HepG2 (cell line): ENCODE data around the gene DPP7. TPM values are rescaled to one million over a fixed set of nuclear protein-coding genes. Genes with fewer than 3 reads are reported as not detected.
A peak's percentile ranks its signal among the peaks of the same experiment; 100 is the strongest.

ENCODE experiments used
- CCAR2 ChIP-seq: fragments of 200-400 bp; formaldehyde crosslinking; optimal IDR thresholded peaks from 2 replicates; pipeline ENCODE3; 2018; ENCODE audit warnings: low read depth, mild to moderate bottlenecking, low read length, moderate library complexity
- ELF1 ChIP-seq: sonication (generic); formaldehyde crosslinking; IDR thresholded peaks from 2 replicates; pipeline ENCODE4 v1.4.0; 2020; ENCODE audit warnings: missing genetic modification reagents
- EZH2 ChIP-seq: conservative IDR thresholded peaks from 2 replicates; pipeline ENCODE4 v1.6.1; 2012; ENCODE audit warnings: mild to moderate bottlenecking, low read depth, low read length, moderate library complexity
- NCOA2 ChIP-seq: sonication (generic); formaldehyde crosslinking; IDR thresholded peaks from 2 replicates; pipeline ENCODE4 v1.8.0; 2022; ENCODE audit warnings: inconsistent platforms
- PRPF4 ChIP-seq: fragments of 200-400 bp; formaldehyde crosslinking; IDR thresholded peaks from 2 replicates; pipeline ENCODE4 v1.6.1; 2016; ENCODE audit warnings: low read length, low read depth; ENCODE audit not compliant: poor library complexity, severe bottlenecking
- RBM39 ChIP-seq: fragments of 200-400 bp; formaldehyde crosslinking; IDR thresholded peaks from one replicate; pipeline ENCODE4 v1.6.1; 2018; ENCODE audit warnings: antibody characterized with exemption, mild to moderate bottlenecking, low read depth, low read length; ENCODE audit not compliant: poor library complexity, severe bottlenecking
- SALL1 ChIP-seq: sonication (generic); formaldehyde crosslinking; IDR thresholded peaks from 2 replicates; pipeline ENCODE4 v1.8.0; 2022; ENCODE audit warnings: mild to moderate bottlenecking, missing genetic modification reagents
- SMYD3 ChIP-seq: sonication (generic); formaldehyde crosslinking; IDR thresholded peaks from 2 replicates; pipeline ENCODE4 v1.8.1; 2023; ENCODE audit warnings: mild to moderate bottlenecking, missing genetic modification reagents
- SP1 ChIP-seq, 2 experiments: fragments of 450-650 bp in 1 of 2; sonication (generic) in 1 of 2; formaldehyde crosslinking in 1 of 2; IDR thresholded peaks; 2 replicates each; pipeline versions ENCODE4 v1.4.0 to v1.6.1; 2016 to 2020; ENCODE audit warnings: missing genetic modification reagents in 1 of 2
- SPEN ChIP-seq: sonication (generic); formaldehyde crosslinking; IDR thresholded peaks from 2 replicates; pipeline ENCODE4 v1.5.1; 2020; ENCODE audit warnings: low read depth, mild to moderate bottlenecking, missing genetic modification reagents
- U2AF1 ChIP-seq: fragments of 200-400 bp; formaldehyde crosslinking; optimal IDR thresholded peaks from 2 replicates; pipeline ENCODE3; 2017; ENCODE audit warnings: mild to moderate bottlenecking, low read depth, low read length
- ZNF24 ChIP-seq: fragments of 450-650 bp; IDR thresholded peaks from 2 replicates; pipeline ENCODE4 v1.6.1; 2017; ENCODE audit warnings: antibody characterized with exemption, mild to moderate bottlenecking
- ZNF713 ChIP-seq: sonication (generic); formaldehyde crosslinking; IDR thresholded peaks from 2 replicates; pipeline ENCODE4 v1.4.0; 2020; ENCODE audit warnings: mild to moderate bottlenecking, missing genetic modification reagents
- ZSCAN31 ChIP-seq: sonication (generic); formaldehyde crosslinking; IDR thresholded peaks from 2 replicates; pipeline ENCODE4 v1.5.0; 2020; ENCODE audit warnings: low read depth, mild to moderate bottlenecking, missing genetic modification reagents
- polyA plus RNA-seq, 8 experiments: library from polyadenylated mRNA; depleted of rRNA in 3 of 8; stranded (reverse) in 7 of 8; unstranded in 1 of 8; fragments of >200 nt; fragmentation: Illumina TruSeq in 4 of 8; extraction: Trizol in 4 of 8; gene quantifications; 2 replicates each; pipeline versions ENCODE4 v1.2.1 to v1.2.3, GENCODE V29; 2011 to 2016; ENCODE audit warnings: low read depth in 4 of 8, missing spikeins in 1 of 8, mixed read lengths in 1 of 8; ENCODE audit not compliant: insufficient read depth in 1 of 8
- total RNA-seq, 5 experiments: library from RNA; depleted of rRNA; stranded (reverse); fragments of >200 nt; fragmentation: Illumina TruSeq; extraction: Trizol; gene quantifications; 2 replicates each; pipeline ENCODE4 v1.2.3, GENCODE V29; 2016; ENCODE audit warnings: low read depth in 1 of 5
- TF ChIP-seq, protein P1 (sequence below): IDR thresholded peaks from 2 replicates; pipeline ENCODE4 v1.6.1; 2016; ENCODE audit warnings: mild to moderate bottlenecking, missing biosample characterization, missing genetic modification reagents
- TF ChIP-seq, protein P2 (sequence below): sonication (generic); formaldehyde crosslinking; IDR thresholded peaks from 2 replicates; pipeline ENCODE4 v1.9.0; 2022; ENCODE audit warnings: low read depth, missing genetic modification reagents
- TF ChIP-seq, protein P3 (sequence below): sonication (generic); formaldehyde crosslinking; IDR thresholded peaks from 2 replicates; pipeline ENCODE4 v1.9.0; 2021; ENCODE audit warnings: missing genetic modification reagents, mild to moderate bottlenecking, borderline replicate concordance
- TF ChIP-seq, protein P4 (sequence below): sonication (generic); formaldehyde crosslinking; IDR thresholded peaks from 2 replicates; pipeline ENCODE4 v1.8.0; 2022; ENCODE audit warnings: missing genetic modification reagents, mild to moderate bottlenecking, inconsistent platforms, borderline replicate concordance
- TF ChIP-seq, protein P5 (sequence below): sonication (generic); formaldehyde crosslinking; IDR thresholded peaks from 2 replicates; pipeline ENCODE4 v1.9.0; 2021; ENCODE audit warnings: missing genetic modification reagents, borderline replicate concordance
- TF ChIP-seq, protein P6 (sequence below): sonication (generic); formaldehyde crosslinking; IDR thresholded peaks from 2 replicates; pipeline ENCODE4 v1.4.0; 2020; ENCODE audit warnings: missing genetic modification reagents

Gene DPP7
- total and polyA plus RNA-seq, 2 of the 13 experiments (the other 11 are each of a cell fraction or from before 2014, with no cell fraction given), result 1.2 to 4.5 TPM

DNA sequence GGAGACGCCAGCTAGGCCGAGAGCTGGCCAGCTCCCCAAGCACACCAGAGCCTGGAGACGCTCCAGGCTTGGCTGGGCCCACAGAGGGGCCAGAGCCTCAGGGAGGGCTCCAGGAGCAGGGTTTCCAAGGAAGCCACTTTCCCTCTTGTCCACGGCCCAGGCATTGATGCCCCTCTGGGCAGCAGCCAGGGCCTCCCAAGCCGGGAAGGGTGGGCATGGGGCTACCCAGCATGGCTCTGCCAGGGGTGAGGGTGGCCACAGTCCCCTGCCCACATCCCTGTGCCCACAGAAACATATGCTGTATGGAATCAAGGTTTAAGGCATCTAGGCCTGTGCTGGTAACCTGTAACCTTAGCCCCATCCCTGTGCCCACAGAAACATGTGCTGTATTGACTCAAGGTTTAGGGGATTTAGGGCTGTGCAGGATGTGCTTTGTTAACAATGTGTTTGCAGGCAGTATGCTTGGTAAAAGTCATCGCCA lies 1.5 kb upstream of the DPP7 start (continued):
- TF ChIP-seq, protein P1, sequence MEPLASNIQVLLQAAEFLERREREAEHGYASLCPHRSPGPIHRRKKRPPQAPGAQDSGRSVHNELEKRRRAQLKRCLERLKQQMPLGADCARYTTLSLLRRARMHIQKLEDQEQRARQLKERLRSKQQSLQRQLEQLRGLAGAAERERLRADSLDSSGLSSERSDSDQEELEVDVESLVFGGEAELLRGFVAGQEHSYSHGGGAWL, result 0 out of 2 replicates have a peak, but pooled peaks have one; percentile 23
- TF ChIP-seq U2AF1 (no peak), NCOA2 (no peak), SP1 (IDR thresholded peaks at IDR 0.05) (no peak), SP1 (CRISPR knock-in tag; IDR thresholded peaks at IDR 0.05) (no peak), RBM39 (no peak), SPEN (no peak), ZNF713 (CRISPR knock-in tag) (no peak), ZNF24 (no peak), SALL1 (0 out of 2 replicates have a peak, but pooled peaks have one; percentile 31), SMYD3 (CRISPR knock-in tag) (no peak), EZH2 (no peak), PRPF4 (no peak), CCAR2 (no peak), ZSCAN31 (CRISPR knock-in tag) (no peak), ELF1 (CRISPR knock-in tag) (no peak)
- TF ChIP-seq, protein P2, sequence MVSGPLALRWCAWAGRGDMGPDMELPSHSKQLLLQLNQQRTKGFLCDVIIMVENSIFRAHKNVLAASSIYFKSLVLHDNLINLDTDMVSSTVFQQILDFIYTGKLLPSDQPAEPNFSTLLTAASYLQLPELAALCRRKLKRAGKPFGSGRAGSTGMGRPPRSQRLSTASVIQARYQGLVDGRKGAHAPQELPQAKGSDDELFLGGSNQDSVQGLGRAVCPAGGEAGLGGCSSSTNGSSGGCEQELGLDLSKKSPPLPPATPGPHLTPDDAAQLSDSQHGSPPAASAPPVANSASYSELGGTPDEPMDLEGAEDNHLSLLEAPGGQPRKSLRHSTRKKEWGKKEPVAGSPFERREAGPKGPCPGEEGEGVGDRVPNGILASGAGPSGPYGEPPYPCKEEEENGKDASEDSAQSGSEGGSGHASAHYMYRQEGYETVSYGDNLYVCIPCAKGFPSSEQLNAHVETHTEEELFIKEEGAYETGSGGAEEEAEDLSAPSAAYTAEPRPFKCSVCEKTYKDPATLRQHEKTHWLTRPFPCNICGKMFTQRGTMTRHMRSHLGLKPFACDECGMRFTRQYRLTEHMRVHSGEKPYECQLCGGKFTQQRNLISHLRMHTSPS (CRISPR knock-in tag), result peak; percentile 59; the same call in 1 of the 2 replicates
- TF ChIP-seq, protein P3, sequence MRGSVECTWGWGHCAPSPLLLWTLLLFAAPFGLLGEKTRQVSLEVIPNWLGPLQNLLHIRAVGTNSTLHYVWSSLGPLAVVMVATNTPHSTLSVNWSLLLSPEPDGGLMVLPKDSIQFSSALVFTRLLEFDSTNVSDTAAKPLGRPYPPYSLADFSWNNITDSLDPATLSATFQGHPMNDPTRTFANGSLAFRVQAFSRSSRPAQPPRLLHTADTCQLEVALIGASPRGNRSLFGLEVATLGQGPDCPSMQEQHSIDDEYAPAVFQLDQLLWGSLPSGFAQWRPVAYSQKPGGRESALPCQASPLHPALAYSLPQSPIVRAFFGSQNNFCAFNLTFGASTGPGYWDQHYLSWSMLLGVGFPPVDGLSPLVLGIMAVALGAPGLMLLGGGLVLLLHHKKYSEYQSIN (CRISPR knock-in tag), result no peak
- TF ChIP-seq, protein P4, sequence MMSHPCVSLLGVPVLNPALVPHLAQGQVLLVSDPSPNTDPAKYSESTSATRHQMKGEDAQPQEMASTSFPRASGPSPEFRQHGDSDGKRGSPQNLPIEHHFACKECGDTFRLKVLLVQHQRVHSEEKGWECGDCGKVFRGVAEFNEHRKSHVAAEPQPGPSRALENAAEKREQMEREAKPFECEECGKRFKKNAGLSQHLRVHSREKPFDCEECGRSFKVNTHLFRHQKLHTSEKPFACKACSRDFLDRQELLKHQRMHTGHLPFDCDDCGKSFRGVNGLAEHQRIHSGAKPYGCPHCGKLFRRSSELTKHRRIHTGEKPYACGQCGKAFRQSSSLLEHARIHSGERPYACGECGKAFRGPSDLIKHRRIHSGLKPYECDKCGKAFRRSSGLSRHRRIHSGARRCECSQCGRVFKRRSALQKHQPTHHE, result no peak
- TF ChIP-seq, protein P5, sequence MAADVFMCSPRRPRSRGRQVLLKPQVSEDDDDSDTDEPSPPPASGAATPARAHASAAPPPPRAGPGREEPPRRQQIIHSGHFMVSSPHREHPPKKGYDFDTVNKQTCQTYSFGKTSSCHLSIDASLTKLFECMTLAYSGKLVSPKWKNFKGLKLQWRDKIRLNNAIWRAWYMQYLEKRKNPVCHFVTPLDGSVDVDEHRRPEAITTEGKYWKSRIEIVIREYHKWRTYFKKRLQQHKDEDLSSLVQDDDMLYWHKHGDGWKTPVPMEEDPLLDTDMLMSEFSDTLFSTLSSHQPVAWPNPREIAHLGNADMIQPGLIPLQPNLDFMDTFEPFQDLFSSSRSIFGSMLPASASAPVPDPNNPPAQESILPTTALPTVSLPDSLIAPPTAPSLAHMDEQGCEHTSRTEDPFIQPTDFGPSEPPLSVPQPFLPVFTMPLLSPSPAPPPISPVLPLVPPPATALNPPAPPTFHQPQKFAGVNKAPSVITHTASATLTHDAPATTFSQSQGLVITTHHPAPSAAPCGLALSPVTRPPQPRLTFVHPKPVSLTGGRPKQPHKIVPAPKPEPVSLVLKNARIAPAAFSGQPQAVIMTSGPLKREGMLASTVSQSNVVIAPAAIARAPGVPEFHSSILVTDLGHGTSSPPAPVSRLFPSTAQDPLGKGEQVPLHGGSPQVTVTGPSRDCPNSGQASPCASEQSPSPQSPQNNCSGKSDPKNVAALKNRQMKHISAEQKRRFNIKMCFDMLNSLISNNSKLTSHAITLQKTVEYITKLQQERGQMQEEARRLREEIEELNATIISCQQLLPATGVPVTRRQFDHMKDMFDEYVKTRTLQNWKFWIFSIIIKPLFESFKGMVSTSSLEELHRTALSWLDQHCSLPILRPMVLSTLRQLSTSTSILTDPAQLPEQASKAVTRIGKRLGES, result no peak
- TF ChIP-seq, protein P6, sequence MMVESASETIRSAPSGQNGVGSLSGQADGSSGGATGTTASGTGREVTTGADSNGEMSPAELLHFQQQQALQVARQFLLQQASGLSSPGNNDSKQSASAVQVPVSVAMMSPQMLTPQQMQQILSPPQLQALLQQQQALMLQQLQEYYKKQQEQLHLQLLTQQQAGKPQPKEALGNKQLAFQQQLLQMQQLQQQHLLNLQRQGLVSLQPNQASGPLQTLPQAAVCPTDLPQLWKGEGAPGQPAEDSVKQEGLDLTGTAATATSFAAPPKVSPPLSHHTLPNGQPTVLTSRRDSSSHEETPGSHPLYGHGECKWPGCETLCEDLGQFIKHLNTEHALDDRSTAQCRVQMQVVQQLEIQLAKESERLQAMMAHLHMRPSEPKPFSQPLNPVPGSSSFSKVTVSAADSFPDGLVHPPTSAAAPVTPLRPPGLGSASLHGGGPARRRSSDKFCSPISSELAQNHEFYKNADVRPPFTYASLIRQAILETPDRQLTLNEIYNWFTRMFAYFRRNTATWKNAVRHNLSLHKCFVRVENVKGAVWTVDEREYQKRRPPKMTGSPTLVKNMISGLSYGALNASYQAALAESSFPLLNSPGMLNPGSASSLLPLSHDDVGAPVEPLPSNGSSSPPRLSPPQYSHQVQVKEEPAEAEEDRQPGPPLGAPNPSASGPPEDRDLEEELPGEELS (CRISPR knock-in tag), result no peak
